ENCODE results near the gene CD5L.

DNA sequence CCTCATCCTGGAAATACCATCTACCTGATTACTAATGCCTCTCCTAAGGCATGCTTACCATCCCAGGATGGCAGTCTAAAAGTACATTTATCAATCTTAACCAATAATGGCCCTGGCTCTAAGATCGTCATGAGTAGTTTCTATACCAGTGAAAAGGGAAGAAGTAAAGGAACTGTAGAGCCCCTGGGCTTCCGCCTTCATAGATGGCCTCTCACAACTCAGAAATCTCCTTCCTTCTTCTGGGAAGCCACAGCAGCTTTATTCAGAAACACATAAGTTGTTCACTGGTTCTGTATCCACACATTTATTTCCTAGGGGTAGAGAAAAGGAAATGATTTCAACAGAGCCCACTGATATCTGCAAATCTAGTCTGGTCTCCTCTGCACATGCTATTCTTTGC is 41.0 kb upstream of the CD5L start:
- TF ChIP-seq POLR2A (IDR thresholded peaks at IDR 0.05) = no peak
- TF ChIP-seq, protein P1, sequence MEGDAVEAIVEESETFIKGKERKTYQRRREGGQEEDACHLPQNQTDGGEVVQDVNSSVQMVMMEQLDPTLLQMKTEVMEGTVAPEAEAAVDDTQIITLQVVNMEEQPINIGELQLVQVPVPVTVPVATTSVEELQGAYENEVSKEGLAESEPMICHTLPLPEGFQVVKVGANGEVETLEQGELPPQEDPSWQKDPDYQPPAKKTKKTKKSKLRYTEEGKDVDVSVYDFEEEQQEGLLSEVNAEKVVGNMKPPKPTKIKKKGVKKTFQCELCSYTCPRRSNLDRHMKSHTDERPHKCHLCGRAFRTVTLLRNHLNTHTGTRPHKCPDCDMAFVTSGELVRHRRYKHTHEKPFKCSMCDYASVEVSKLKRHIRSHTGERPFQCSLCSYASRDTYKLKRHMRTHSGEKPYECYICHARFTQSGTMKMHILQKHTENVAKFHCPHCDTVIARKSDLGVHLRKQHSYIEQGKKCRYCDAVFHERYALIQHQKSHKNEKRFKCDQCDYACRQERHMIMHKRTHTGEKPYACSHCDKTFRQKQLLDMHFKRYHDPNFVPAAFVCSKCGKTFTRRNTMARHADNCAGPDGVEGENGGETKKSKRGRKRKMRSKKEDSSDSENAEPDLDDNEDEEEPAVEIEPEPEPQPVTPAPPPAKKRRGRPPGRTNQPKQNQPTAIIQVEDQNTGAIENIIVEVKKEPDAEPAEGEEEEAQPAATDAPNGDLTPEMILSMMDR (IDR thresholded peaks at IDR 0.05) = no peak
- no peak for TF ChIP-seq POLR2AphosphoS5 (IDR thresholded peaks at IDR 0.05)

Measured in sigmoid colon (tissue), 4 donors.